Fibroblast of skin of right biceps (primary cell): ENCODE data around the gene FANCB.

Experiments used
- DNase-seq: peaks from one replicate; pipeline ENCODE4 v3.0.0-alpha.2; 2013

Gene FANCB

GRCh38 chrX:14832586-14832985 is 40.3 kb downstream of the FANCB start:
- DNase-seq: peak; percentile 47

DNA sequence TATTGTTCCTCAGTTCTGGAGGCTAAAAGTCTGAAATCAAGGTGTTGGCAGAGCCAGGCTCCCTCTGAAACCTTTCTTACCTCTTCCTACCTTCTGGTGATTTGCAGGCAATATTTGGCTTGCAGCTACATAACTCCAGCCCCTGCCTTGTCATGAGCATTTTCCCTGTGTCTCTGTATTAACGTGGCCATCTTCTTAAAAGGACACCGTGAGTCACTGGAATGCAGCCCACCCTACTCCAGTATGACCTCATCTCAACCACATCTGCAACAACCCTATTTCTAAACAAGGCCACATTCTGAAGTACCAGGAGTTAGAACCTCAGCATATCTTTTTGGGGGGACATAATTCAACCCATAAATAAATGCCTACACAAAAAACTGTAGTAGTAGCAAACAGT is 40.7 kb downstream of the FANCB start:
- peak; percentile 74 for DNase-seq

GRCh38 chrX:14829643-14830042 is 43.2 kb downstream of the FANCB start:
- DNase-seq: no peak

DNA sequence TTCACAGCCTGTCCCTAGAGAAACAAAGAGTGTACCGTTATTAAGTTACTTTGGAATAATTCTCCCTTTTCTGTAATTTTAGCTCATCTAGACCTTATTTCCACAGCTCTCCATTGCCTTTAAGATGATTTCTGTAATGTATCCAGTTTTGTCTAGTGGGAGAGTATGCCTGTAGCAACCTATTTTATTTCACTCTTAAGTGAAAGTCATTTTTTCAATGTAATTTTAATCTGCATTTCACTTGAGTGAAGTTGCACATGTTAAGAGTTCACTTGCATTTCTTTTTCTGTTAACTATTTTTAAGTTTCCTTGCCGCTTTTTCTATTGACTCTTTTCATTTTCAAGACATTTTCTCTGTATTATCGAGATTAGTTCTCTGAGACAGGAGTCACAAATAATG is 46.5 kb downstream of the FANCB start:
- no peak for DNase-seq

DNA sequence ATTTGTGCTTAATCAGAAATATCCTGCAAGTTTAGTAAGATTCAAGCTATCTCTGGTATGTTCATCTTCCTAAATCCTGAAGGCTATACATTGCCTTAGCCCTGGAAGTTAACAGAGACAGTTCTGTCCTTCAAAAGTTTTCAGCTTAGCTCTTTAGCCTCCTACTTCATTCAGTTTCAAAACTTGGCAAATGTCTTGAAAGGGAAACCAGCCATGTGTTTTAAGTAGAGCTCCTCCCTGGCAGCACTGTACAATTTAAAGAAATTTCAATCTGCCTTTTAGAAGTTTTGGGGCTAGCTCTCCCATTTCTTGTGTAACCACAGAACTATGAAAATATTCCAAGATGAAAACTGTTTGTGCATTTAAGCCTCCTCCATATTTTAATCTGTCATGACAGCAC is 47.0 kb downstream of the FANCB start:
- peak; percentile 0 for DNase-seq

GRCh38 chrX:14819769-14820168 is 53.1 kb downstream of the FANCB start:
- DNase-seq: no peak

- no peak for DNase-seq
Measured at GRCh38 chrX:14817571-14817970, 55.3 kb downstream of the FANCB start.

DNA sequence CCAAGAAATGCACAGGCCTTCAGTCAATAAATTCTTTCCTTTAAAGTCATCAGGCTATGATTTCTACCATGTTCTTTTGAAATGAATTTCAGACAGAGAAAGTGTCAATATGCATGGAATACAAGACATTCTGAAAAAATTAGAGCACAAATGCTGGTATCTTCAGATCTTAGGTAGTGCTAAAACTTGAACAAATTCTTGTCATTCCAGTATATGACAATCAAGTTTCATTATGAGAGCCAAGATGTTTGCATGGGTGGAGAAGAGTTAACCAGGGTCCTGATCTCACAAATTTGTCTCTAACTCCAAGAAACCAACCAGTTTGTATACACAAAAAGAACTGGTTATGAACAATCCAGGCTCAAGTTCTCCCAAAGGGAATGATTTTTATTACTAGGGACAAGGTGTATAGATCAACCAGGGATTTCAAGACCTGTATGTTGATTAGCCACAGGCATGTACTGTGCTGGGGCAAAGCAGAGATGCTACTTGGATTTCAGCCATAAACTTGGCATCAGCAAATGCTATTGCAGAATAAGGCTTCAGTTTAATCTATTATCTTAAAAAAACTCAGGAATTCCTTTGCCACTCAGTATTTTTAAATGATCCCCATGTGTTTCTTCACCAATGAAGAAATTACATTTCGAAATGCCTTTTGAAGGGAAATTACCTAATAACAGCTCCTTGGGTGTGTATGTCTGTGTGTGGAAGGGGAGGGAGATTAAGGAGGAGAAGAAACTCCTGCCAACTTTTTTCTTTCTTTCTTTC is 69.7 kb downstream of the FANCB start:
- peak; percentile 10 for DNase-seq

DNA sequence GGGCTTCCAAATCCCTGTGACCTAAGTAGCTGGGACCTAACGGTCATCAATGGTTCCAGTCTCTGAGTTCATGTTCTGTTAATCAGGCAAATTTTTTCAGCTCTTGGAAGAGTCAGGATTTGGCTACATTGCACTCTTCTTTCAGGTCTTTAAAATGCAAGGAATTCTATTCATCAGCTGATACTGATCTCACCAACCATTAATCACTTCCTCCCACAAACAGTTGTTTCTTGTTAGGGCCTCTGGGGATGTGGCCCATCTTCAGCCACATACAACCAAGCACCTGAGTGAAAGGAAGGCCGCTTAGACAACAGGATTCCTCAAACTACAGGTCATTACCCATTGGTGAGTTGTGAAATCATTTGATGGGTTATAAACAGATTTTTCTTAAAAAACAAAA is 71.7 kb downstream of the FANCB start:
- DNase-seq: peak; percentile 53

- no peak for DNase-seq
Measured at GRCh38 chrX:14798805-14799397, 74.0 kb downstream of the FANCB start.
